ENCODE data around the gene HMGCS2. TPM values are rescaled to one million over a fixed set of nuclear protein-coding genes. Genes with fewer than 3 reads are reported as not detected.

The HMGCS2 gene
- total RNA-seq, 8 experiments from 2014 or later = 0.38 TPM; not detected in 7

DNA sequence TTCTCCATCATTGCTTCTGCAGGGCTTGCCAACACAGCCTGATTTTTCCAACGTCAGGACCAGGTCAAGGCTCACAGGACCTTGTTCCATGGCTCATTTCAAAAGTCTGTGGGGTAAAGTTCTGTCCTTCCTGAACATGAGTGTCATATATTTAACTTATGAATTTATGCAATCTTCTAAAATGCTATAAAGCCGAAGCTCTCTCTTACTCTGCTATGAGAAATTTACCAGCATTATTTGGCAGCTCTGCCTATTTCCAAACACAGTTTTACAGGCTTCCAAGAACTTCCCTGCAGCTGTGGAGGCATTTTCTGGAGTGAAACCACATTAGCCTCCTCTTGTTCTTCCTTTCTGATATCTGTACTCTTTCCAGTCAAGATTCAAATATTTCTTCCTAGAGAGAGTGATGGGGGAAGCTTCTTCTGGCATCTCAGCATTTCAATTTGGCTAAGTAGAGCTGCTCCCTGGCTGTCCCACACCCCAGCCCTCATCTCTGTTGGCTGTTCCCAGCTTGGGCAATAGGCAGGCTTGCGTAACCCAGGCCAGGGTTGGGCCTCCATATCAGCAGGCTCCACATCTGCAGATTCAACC lies 15.6 kb upstream of the HMGCS2 start:
- in situ Hi-C loops (cut with MboI; ENCODE audit: low pct_unique_long_range_greater_than_20kb in 2 of 9, low sequenced_read_pairs in 9 of 9, unreplicated experiment in 9 of 9) = no loop called here
- WGBS, 10 experiments = 0 to 95% (median 70%) methylated on average over 1 to 3 of the region's 3 CpGs; no CpG with 5 or more reads in 2 of the 10 experiments
- Histone ChIP-seq H3K4me3 (no peak overlapping the region), H3K27ac (no peak overlapping the region), H3K4me1 (replicated peaks in 1 of 2) (peaks cover 0 to 8% of the 10 kb centered on the region in 2 donors)
- peak in 2 of 8 experiments; percentile 69 to 77 for ATAC-seq (replicated peaks in 6 of 8)

DNA sequence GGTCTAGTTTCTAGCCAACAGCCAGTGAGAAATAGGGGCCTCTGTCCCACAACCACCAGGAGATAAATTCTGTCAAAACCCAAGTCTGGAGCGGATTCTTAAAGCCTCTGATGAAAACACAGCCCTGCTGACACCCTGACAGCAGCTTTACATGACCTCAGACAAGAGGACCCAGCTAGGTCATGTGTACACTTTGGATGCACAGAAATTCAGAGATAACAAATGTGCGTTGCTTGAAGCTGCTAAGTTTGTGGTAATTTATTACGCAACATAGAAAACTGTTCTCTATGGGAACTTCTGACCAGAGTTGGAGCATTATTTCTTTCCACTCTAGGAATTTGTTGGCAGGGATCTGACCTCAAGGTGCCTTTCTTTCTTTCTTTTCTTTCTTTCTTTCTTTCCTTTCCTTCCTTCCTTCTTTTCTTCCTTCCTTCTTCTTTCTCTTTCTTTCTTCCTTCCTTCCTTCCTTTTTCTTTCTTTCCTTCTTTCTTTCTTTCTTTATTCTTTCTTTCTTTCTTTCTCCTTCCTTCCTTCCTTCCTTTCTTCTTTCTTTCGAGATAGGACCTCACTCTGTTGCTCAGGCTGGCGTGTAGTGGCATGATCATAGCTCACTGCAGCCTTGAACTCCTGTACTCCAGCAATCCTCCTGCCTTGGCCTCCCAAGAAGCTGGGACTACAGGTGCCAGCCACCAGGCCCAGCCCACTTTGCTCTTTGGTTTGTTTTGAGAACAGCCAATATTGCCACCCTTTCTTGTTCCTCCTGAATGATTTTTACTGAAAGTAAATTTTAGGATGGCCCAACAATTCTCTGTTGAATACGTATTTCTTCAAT lies 14.9 kb upstream of the HMGCS2 start:
- no peak overlapping the region for H3K4me3 ChIP-seq
- H3K4me1 ChIP-seq (replicated peaks in 1 of 2) = peaks cover 0 to 8% of the 10 kb centered on the region in 2 donors
- peak in 4 of 8 experiments; percentile 32 to 38 (median 36) for ATAC-seq (replicated peaks in 6 of 8)
- in situ Hi-C loops (cut with MboI; ENCODE audit: low pct_unique_long_range_greater_than_20kb in 2 of 9, low sequenced_read_pairs in 9 of 9, unreplicated experiment in 9 of 9) = no loop called here
- WGBS, 10 experiments = 39 to 86% (median 75%) methylated on average over 2 to 6 of the region's 6 CpGs
- H3K27ac ChIP-seq = no peak overlapping the region

DNA sequence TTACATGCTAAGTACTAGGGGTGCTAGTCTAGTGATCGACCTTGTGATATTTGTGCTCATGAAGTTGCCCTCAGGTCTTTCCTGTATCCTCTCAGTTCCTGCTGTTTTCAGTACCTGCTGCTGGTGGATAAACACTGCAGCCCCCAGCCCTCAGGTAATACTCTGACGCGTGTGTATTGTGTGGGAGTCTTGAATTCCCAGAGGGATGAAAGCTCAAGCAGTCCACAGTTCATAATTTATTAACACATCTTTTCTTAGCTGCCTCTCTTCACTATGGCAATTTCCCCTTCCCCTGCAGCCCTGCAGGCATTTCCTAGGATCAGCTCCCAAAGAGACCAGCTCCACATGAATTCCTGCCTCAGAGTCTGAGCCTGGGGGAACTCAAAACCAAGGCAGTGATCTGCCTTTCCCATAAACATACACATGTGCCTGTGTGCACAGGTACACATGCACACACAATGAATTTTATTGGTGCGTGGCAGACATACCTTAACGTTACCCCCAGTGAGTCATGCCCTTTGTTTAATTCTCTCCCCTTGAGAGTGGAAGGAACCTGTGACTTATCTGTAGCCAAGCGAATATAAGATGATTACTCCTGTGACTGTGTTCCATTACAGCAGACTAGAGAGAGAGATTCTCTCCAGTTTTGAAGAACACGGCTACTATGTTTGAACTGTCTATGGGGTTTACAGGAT lies 14.1 kb upstream of the HMGCS2 start:
- H3K4me3 ChIP-seq = no peak overlapping the region
- no peak overlapping the region for H3K27ac ChIP-seq
- WGBS, 10 experiments = 0 to 90% (median 71%) methylated on average over 1 to 7 of the region's 7 CpGs; no CpG with 5 or more reads in 1 of the 10 experiments
- ATAC-seq (replicated peaks in 6 of 8) = peak in 5 of 8 experiments; percentile 21 to 83 (median 49)
- in situ Hi-C loops (cut with MboI; ENCODE audit: low pct_unique_long_range_greater_than_20kb in 2 of 9, low sequenced_read_pairs in 9 of 9, unreplicated experiment in 9 of 9) = no loop called here
- H3K4me1 ChIP-seq (replicated peaks in 1 of 2) = peaks cover 0 to 8% of the 10 kb centered on the region in 2 donors

DNA sequence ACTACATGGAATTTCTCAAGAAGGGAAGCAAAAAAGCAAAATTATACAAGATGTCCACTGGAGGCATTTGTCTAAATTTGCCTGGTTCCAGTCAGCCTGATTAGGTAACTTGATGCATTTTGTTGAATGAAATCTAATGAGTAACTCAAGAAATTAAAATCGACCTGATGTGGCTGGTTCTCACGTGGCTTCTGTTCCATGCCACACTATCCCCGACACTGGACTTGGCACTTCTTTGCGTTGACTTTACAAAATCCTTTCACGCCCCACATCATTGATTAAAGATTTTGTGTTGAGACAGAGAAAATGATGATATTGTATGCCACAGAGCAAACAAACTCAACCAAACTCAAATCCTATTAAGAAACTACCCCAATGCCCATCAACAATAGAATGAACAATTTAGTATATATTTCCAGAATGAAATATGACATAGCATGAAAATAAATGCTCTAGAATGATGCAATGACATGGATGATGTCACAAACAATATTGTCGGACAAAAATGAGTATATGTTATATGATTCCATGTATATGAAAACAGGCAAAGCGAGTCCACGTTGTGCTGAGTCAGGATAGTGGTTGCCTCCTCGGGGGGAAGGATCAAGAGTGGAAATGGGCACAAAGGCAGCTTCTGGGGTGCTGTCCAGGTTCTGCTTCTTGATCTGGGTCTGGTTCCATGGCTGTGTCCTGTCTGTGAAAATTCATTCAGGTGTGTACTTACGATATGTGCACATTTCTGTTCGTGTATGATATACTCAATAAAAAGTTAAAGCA lies 12.9 kb upstream of the HMGCS2 start:
- in situ Hi-C loops (cut with MboI; ENCODE audit: low pct_unique_long_range_greater_than_20kb in 2 of 9, low sequenced_read_pairs in 9 of 9, unreplicated experiment in 9 of 9) = no loop called here
- Histone ChIP-seq H3K4me1 (replicated peaks in 1 of 2) (peaks cover 0 to 8% of the 10 kb centered on the region in 2 donors), H3K27ac (no peak overlapping the region), H3K4me3 (no peak overlapping the region)
- no peak for ATAC-seq (replicated peaks in 6 of 8)
- 70 to 90% (median 81%) methylated on average over 2 to 11 of the region's 11 CpGs for WGBS, 10 experiments

DNA sequence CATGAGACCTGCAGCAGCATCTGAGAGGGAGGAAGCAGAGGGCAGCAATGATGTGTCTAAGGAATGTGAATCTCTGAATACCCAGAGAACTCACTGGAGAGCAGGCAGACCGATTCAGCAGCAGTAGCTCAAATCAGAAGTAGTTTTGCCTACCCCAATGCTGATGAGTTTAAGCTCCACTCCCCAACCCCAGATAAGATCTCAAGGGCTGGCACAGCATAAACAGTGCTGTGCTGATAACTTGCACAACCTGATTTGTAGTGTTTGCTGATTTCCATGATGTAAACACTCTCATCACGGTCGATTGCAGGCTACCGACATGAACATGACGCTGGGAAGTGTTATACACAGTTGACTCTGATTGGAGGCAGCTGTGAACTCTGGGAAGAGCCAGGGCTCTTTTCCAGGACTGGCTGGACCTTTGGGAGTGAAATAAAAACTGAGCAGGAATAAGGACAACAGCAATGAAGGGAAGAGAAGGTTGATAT lies 11.2 kb upstream of the HMGCS2 start:
- ATAC-seq (replicated peaks in 6 of 8) = peak in 3 of 8 experiments; percentile 60 to 76 (median 62)
- no peak overlapping the region for H3K4me3 ChIP-seq
- no peak overlapping the region for H3K27ac ChIP-seq
- in situ Hi-C loops (cut with MboI; ENCODE audit: low pct_unique_long_range_greater_than_20kb in 2 of 9, low sequenced_read_pairs in 9 of 9, unreplicated experiment in 9 of 9) = no loop called here
- 5 to 100% (median 82%) methylated on average over 1 to 5 of the region's 5 CpGs; no CpG with 5 or more reads in 2 of the 10 experiments for WGBS, 10 experiments
- H3K4me1 ChIP-seq (replicated peaks in 1 of 2) = peaks cover 0 to 8% of the 10 kb centered on the region in 2 donors

DNA sequence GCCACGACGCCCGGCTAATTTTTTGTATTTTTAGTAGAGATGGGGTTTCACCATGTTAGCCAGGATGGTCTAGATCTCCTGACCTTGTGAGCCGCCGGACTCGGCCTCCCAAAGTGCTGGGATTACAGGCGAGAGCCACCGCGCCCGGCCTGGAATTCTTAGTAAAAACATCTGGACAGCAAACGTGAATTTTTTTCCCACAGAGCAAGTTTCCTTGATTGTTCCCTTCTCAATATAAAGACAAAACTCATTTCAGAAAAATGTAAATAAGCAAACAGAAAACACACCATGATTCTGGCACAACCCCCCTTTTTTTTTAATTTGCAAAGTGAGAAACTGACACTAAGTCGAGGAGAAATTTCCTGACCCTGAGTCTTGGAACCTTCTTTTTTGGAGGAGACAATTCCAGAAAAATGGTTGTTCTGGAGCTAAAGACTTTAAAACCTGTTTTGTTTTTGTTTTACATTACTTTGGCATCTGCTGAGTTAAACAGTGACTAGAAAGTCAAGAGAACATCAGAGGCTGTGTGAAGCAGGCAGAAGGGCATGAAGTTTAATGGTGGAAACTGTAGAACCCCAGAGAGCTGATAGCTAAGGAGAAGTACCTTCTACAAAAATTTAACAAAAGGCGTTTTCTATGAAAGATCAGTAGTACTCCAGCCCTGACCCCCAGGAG lies 10.3 kb upstream of the HMGCS2 start:
- Histone ChIP-seq H3K4me1 (replicated peaks in 1 of 2) (peaks cover 0 to 8% of the 10 kb centered on the region in 2 donors), H3K4me3 (no peak overlapping the region), H3K27ac (no peak overlapping the region)
- in situ Hi-C loops (cut with MboI; ENCODE audit: low pct_unique_long_range_greater_than_20kb in 2 of 9, low sequenced_read_pairs in 9 of 9, unreplicated experiment in 9 of 9) = no loop called here
- no peak for ATAC-seq (replicated peaks in 6 of 8)
- WGBS, 10 experiments = 27 to 91% (median 79%) methylated on average over 2 to 13 of the region's 13 CpGs; no CpG with 5 or more reads in 1 of the 10 experiments

DNA sequence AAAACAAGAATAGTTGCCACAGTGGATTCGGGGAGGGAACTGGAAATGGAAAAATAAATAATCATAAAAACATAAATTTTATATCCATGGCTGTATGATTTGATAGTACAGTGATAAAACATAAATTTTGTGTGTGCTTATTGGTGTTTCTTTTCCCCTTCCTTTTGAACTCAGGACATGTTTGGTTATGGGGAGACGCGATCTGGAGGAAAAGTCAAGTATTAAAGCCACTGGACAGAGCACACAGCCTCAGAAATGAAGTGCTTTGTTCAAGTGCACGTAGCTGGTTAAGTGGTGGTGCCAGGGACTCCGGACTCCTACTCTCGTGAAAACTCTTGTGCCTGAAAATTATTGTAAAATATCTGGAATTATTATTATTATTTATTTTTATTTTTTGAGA lies 9.7 kb upstream of the HMGCS2 start:
- H3K4me1 ChIP-seq (replicated peaks in 1 of 2) = peaks cover 0 to 8% of the 10 kb centered on the region in 2 donors
- in situ Hi-C loops (cut with MboI; ENCODE audit: low pct_unique_long_range_greater_than_20kb in 2 of 9, low sequenced_read_pairs in 9 of 9, unreplicated experiment in 9 of 9) = no loop called here
- no peak overlapping the region for H3K27ac ChIP-seq
- no peak for ATAC-seq (replicated peaks in 6 of 8)
- WGBS, 10 experiments = 78 to 100% (median 92%) methylated on average over 2 to 6 of the region's 6 CpGs
- H3K4me3 ChIP-seq = no peak overlapping the region

DNA sequence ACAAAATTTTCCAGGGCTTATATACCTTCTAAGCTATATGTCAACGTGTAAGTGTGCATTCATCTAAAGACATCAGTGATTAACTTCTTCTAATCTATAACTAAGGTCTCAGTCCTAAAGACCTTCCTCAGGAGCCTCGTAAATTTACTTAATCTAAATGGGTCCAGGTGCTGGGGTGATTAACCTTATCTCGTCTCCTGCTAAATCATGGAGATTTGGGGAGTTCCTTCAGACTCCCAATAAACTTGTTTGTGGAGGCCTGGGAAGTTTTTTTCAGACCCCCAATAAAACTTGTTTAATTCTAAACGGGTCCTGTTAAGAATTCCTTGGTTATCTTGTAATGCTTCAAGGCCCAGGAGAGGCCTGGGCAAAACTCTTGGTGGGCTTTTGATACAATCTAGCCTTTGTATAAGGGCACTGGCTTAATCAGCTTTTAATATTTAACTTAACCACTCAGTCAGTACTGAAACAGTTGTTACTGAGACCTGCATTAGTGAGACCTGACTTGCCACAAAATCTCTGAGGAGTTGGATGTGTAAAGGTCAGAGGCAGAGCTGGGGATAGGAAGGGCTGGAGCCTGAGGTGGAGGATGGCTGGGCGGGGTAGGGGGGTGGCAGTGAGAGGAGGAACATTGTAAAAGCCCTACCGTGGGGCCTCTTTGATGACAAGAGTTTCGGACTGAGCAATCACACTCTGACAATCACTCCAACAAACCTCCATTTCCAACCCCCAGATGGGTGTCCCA lies 6.2 kb upstream of the HMGCS2 start:
- in situ Hi-C loops (cut with MboI; ENCODE audit: low pct_unique_long_range_greater_than_20kb in 2 of 9, low sequenced_read_pairs in 9 of 9, unreplicated experiment in 9 of 9) = no loop called here
- no peaks in the 10 kb centered on the region for H3K4me1 ChIP-seq (replicated peaks in 1 of 2)
- no peak overlapping the region for H3K4me3 ChIP-seq
- no peak overlapping the region for H3K27ac ChIP-seq
- ATAC-seq (replicated peaks in 6 of 8) = no peak
- WGBS, 10 experiments = 40 to 85% (median 67%) methylated on average over 1 to 7 of the region's 7 CpGs

DNA sequence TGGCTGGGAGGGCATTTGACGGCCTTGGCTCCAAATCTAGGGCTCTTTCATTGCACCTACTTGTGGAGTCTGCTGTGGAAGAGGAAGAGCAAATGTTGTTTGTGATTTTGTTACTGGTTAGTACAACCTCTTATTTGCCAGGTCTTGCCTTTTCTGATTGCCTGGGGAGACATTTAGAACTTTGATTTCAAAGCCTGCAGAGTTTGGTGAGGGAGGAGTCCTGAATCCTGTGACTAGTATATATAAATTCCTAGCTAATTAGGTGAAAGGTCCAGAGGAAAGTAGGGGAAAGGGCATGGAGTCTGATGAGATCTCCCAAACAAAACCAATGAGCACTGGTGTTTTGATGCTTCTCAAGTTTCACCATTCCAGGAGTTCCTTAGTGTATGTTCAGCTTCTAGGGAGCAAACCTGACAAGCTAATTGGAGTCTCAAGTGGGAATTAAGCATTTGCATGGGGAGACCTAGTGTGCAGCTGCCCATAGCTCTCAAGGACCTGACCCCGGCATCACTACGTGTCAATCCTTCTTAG lies 5.1 kb upstream of the HMGCS2 start:
- in situ Hi-C loops (cut with MboI; ENCODE audit: low pct_unique_long_range_greater_than_20kb in 2 of 9, low sequenced_read_pairs in 9 of 9, unreplicated experiment in 9 of 9) = no loop called here
- Histone ChIP-seq H3K4me3 (no peak overlapping the region), H3K27ac (no peak overlapping the region), H3K4me1 (replicated peaks in 1 of 2) (no peaks in the 10 kb centered on the region)
- 61 to 100% (median 85%) methylated on average over 1 to 3 of the region's 3 CpGs; no CpG with 5 or more reads in 1 of the 10 experiments for WGBS, 10 experiments
- ATAC-seq (replicated peaks in 6 of 8) = no peak

DNA sequence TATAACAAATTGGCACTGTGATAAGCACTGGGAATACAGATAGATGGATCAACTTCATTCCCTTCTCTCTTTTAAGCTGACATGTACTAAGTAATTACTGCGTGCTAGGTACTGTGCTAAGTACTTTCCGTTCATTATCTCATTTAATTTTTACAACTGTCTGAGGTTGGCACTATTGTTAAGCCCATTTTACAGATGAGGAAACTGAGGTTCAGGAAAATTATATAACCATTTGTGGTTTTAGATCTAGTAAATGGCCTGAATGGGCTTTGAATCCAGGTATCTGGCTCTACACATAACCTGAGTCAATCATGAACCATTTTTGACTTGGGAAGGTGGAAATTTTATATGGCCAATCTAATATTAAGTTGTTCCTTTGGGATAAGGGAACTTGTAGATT lies 3.6 kb upstream of the HMGCS2 start:
- Histone ChIP-seq H3K27ac (no peak overlapping the region), H3K4me3 (no peak overlapping the region), H3K4me1 (replicated peaks in 1 of 2) (no peaks in the 10 kb centered on the region)
- ATAC-seq (replicated peaks in 6 of 8) = no peak
- 60 to 100% (median 91%) methylated on average over 2 of the region's 2 CpGs for WGBS, 10 experiments
- in situ Hi-C loops (cut with MboI; ENCODE audit: low pct_unique_long_range_greater_than_20kb in 2 of 9, low sequenced_read_pairs in 9 of 9, unreplicated experiment in 9 of 9) = no loop called here

DNA sequence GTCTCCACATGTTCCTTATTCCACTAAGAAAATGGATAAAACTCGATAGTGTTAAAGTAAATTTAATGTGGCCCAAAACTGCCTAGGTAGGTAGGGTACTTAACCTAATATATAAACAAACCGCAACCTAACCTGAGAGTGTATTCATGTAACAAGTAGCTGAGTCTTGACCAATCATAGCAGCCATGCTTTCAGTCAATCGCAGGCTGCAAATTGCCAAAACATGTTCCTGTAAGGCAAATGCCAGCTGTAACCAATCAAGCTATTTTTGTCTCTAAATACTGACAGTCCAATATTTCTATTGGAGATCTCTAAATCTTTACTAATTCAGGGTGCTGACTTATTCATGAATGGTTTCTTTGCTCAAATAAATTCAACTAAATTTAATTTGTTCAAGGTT lies 3.1 kb upstream of the HMGCS2 start:
- no peak for ATAC-seq (replicated peaks in 6 of 8)
- in situ Hi-C loops (cut with MboI; ENCODE audit: low pct_unique_long_range_greater_than_20kb in 2 of 9, low sequenced_read_pairs in 9 of 9, unreplicated experiment in 9 of 9) = no loop called here
- Histone ChIP-seq H3K4me3 (no peak overlapping the region), H3K27ac (no peak overlapping the region), H3K4me1 (replicated peaks in 1 of 2) (no peaks in the 10 kb centered on the region)
- WGBS, 10 experiments = 21 to 100% (median 90%) methylated on average over 1 to 3 of the region's 3 CpGs
